Measurements from ENCODE around the gene PPFIBP2.

DNA sequence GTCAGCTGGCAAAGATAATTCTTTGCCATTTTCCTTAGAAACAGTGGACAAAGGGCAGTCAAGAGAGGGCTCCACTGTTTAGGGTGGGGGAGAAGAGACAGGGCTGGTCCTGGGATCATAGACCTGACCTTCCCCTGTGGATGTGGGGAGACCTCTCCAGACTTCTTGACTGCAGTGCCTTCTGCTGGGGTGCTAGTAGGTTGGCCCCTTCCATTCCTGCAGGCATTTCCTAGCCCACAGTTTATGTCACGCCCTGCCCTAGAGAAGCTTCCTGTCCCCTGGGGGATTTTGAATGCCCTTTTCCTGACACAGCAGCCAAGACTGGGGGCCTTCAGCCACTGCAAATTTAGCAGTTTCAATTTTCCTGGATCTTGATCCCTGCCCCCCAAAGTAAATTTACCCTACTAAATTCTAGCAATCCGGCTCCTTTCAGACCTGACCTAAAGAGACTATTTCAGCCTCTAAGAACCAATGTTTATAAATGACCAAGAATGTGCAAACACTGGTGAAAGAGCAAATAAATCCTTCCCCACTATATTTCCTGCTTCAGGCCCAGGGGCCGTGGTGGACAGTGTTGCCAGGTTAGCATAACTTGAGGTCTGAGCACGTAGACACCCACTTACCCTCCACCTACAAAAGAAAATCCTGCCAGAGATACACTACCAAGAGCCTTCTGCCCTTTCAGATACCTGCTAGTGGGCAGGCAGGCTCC is 58.4 kb downstream of the PPFIBP2 start:
- no peak for TF ChIP-seq POLR2A (IDR thresholded peaks at IDR 0.05; ENCODE audit: borderline replicate concordance, extremely low read depth, insufficient read depth, insufficient read length)
- TF ChIP-seq, protein P1, sequence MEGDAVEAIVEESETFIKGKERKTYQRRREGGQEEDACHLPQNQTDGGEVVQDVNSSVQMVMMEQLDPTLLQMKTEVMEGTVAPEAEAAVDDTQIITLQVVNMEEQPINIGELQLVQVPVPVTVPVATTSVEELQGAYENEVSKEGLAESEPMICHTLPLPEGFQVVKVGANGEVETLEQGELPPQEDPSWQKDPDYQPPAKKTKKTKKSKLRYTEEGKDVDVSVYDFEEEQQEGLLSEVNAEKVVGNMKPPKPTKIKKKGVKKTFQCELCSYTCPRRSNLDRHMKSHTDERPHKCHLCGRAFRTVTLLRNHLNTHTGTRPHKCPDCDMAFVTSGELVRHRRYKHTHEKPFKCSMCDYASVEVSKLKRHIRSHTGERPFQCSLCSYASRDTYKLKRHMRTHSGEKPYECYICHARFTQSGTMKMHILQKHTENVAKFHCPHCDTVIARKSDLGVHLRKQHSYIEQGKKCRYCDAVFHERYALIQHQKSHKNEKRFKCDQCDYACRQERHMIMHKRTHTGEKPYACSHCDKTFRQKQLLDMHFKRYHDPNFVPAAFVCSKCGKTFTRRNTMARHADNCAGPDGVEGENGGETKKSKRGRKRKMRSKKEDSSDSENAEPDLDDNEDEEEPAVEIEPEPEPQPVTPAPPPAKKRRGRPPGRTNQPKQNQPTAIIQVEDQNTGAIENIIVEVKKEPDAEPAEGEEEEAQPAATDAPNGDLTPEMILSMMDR (IDR thresholded peaks at IDR 0.05 in 2 of 3, conservative IDR thresholded peaks at IDR 0.05 in 1 of 3; ENCODE audit: borderline replicate concordance in 1 of 3, insufficient read depth in 1 of 3, low read depth in 2 of 3, low read length in 2 of 3) = no peak; a peak in 1 of 6 replicates
- TF ChIP-seq, protein P2, sequence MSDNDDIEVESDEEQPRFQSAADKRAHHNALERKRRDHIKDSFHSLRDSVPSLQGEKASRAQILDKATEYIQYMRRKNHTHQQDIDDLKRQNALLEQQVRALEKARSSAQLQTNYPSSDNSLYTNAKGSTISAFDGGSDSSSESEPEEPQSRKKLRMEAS (IDR thresholded peaks at IDR 0.05) = no peak

Measured in HCT116 (cell line).